Activated T-cell treated with anti-CD3 and anti-CD28 coated beads, Interleukin-2, amount 50 U/mL, for 48 hours (primary cell): ENCODE data around the gene LAT.
"Not testable (repeated sequence)": the region's sequence is repeated elsewhere in the genome, so short reads cannot be mapped to it uniquely, and the experiment has no call there.

Experiments used
- DNase-seq, 2 experiments: peaks; one replicate each; pipeline ENCODE4 v3.0.0-alpha.2; 2020

The LAT gene

GRCh38 chr16:28977703-28978662, 6.9 kb upstream of the LAT start:
- DNase-seq: no peak

GRCh38 chr16:28980330-28980729, 4.5 kb upstream of the LAT start:
- not testable (repeated sequence) for DNase-seq

GRCh38 chr16:28980929-28981328, 3.9 kb upstream of the LAT start:
- DNase-seq: no peak

- peak; percentile 85 for DNase-seq
These were observed 3.3 kb upstream of the LAT start for GRCh38 chr16:28981517-28981916.

GRCh38 chr16:28982418-28982817, 2.4 kb upstream of the LAT start:
- DNase-seq: no peak

- DNase-seq: no peak
These were observed 1.9 kb upstream of the LAT start for GRCh38 chr16:28982949-28983348.

GRCh38 chr16:28983644-28984043, 1.2 kb upstream of the LAT start:
- DNase-seq: no peak

- no peak for DNase-seq
These were observed 761 bp upstream of the LAT start for GRCh38 chr16:28984091-28984490.

- peak; percentile 56 to 57 for DNase-seq
These were observed 574 bp downstream of the LAT start for GRCh38 chr16:28985211-28986041.

- DNase-seq: peak in 1 of 2 experiments; percentile 36
These were observed 1.2 kb downstream of the LAT start for GRCh38 chr16:28986046-28986445.

- DNase-seq: peak; percentile 48 to 56
These were observed 1.6 kb downstream of the LAT start for GRCh38 chr16:28986492-28986891.

GRCh38 chr16:28987170-28987853, 2.5 kb downstream of the LAT start:
- DNase-seq: no peak

GRCh38 chr16:28989363-28989762, 4.5 kb downstream of the LAT start:
- no peak for DNase-seq

- peak; percentile 74 to 82 for DNase-seq
These were observed 5.7 kb downstream of the LAT start for GRCh38 chr16:28990375-28991040.

- DNase-seq: no peak
These were observed 6.8 kb downstream of the LAT start for GRCh38 chr16:28991687-28992086.

- DNase-seq: no peak
These were observed 7.6 kb downstream of the LAT start for GRCh38 chr16:28992496-28992895.

- no peak for DNase-seq
These were observed 14.0 kb downstream of the LAT start for GRCh38 chr16:28998837-28999236.

GRCh38 chr16:28999577-28999976, 14.7 kb downstream of the LAT start:
- DNase-seq: no peak

GRCh38 chr16:29000019-29000418, 15.2 kb downstream of the LAT start:
- DNase-seq: no peak

GRCh38 chr16:29004496-29005139, 19.8 kb downstream of the LAT start:
- DNase-seq: not testable (repeated sequence)

- DNase-seq: peak; percentile 79 to 82
These were observed 23.1 kb downstream of the LAT start for GRCh38 chr16:29007730-29008593.
